ENCODE results near the gene APH1B. TPM values are rescaled to one million over a fixed set of nuclear protein-coding genes. Genes with fewer than 3 reads are reported as not detected.

APH1B gene
- total RNA-seq, 1 donor: 22.3 TPM

DNA sequence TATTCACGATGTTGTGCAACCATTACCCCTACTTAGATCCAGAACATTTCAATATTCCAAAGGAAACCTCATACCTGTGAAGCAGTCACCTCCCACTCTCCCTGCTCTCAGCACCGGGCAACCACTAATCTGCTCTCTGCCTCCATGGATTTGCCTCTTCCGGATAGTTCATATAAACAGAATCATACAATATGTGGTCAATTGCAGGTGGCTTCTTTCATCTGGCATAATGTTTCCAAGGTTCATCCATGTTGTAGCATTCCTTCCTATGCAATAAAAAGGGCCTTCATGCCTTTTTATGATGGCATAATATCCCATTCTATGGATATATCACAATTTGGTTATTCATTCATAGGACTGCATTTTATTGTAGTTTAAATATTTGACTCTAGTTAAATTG, 80.3 kb downstream of the APH1B start:
- TF ChIP-seq, protein P1, sequence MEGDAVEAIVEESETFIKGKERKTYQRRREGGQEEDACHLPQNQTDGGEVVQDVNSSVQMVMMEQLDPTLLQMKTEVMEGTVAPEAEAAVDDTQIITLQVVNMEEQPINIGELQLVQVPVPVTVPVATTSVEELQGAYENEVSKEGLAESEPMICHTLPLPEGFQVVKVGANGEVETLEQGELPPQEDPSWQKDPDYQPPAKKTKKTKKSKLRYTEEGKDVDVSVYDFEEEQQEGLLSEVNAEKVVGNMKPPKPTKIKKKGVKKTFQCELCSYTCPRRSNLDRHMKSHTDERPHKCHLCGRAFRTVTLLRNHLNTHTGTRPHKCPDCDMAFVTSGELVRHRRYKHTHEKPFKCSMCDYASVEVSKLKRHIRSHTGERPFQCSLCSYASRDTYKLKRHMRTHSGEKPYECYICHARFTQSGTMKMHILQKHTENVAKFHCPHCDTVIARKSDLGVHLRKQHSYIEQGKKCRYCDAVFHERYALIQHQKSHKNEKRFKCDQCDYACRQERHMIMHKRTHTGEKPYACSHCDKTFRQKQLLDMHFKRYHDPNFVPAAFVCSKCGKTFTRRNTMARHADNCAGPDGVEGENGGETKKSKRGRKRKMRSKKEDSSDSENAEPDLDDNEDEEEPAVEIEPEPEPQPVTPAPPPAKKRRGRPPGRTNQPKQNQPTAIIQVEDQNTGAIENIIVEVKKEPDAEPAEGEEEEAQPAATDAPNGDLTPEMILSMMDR (IDR thresholded peaks at IDR 0.05; ENCODE audit: insufficient read depth, low read length): no peak
- DNase-seq (ENCODE audit: low read depth): no peak
- H3K4me3 ChIP-seq (ENCODE audit: low read depth, low read length): no peak overlapping the region

DNA sequence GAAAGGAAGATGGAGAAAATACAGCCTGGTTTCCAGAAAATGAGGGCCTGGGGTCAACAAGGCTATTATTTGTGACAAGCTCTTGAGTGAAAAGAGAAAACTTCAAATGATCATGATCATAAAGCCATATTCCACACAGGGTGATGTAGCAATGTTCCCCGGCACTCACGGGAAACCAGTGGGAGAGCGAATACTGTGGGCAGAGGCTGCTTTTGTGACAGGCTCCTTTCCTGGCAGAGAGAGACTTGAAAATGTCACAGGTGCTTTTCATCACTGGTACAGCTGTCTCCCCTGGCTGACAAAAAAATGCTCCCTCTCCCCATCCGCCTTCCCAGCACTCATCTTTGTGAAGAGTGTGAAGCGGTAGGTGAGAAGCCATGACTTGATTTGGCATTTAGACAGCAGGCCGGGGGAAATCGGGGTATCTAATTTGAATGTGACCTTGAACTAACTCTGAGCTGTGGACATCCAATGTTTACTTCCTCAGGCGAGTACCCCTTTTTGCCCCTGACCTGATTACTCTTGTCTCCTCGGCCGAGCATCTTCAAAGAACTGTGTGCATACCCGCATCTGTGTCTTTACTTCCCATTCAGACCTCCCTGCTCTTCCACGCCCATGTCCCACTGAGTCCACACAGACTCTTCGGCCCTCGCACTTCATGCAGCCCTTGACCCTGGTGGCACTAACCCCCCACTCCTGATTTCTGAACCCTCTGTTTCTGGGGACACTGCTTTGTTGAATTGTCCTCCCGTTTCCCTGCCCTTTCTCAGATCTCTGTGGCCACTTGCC, 81.0 kb downstream of the APH1B start:
- no peak overlapping the region for H3K4me3 ChIP-seq (ENCODE audit: low read depth, low read length)
- no peak for DNase-seq (ENCODE audit: low read depth)
- TF ChIP-seq, protein P1 (IDR thresholded peaks at IDR 0.05; ENCODE audit: insufficient read depth, low read length): no peak

Other genes with a start within 250 kb of the APH1B start
- 261 and 746 TPM in 2 replicates for gene TPM1, start 234.9 kb upstream of the APH1B start, total RNA-seq (ENCODE audit: low replicate concordance)
- 26.1 and 36.1 TPM in 2 replicates for gene LACTB, start 155.7 kb upstream of the APH1B start, total RNA-seq (ENCODE audit: low replicate concordance)
- gene RPS27L, start 120.1 kb upstream of the APH1B start, total RNA-seq (ENCODE audit: low replicate concordance): 92.0 and 193 TPM in 2 replicates
- 25.3 and 84.1 TPM in 2 replicates for gene RAB8B, start 88.0 kb upstream of the APH1B start, total RNA-seq (ENCODE audit: low replicate concordance)
- 21.5 and 174 TPM in 2 replicates for gene CA12, start 104.2 kb downstream of the APH1B start, total RNA-seq (ENCODE audit: low replicate concordance)
- gene USP3, start 227.0 kb downstream of the APH1B start, total RNA-seq (ENCODE audit: low replicate concordance): 35.1 and 45.8 TPM in 2 replicates

All from fibroblast of the aortic adventitia (primary cell).